RWPE2 (cell line): ENCODE measurements around the gene RPL4.

Experiments
- ATAC-seq: fragments of 200-7000 bp; cut with Tn5 transposase; 3 replicates; pipeline ENCODE4 v1.9.1; 2021; ENCODE audit warnings: low read depth
- DNase-seq: peaks from one replicate; pipeline ENCODE4 v3.0.0-alpha.2; 2020; ENCODE audit warnings: low spot score
- H3K27ac ChIP-seq: fragments of 450-650 bp; 2 replicates; pipeline ENCODE4 v1.5.1; 2017; ENCODE audit warnings: mild to moderate bottlenecking; ENCODE audit not compliant: poor library complexity, severe bottlenecking
- H3K27me3 ChIP-seq: fragments of 250-450 bp; sonication (Bioruptor Pico); 2 replicates; pipeline ENCODE4 v1.5.1; 2021; ENCODE audit warnings: mild to moderate bottlenecking, moderate library complexity; ENCODE audit not compliant: insufficient read depth, poor library complexity, severe bottlenecking
- H3K36me3 ChIP-seq: fragments of 250-450 bp; sonication (Bioruptor Pico); 2 replicates; pipeline ENCODE4 v1.5.1; 2020; ENCODE audit warnings: low read depth, mild to moderate bottlenecking, moderate library complexity
- H3K4me1 ChIP-seq: fragments of 250-450 bp; sonication (Bioruptor Pico); 2 replicates; pipeline ENCODE4 v1.5.1; 2021; ENCODE audit warnings: mild to moderate bottlenecking, moderate library complexity; ENCODE audit not compliant: insufficient read depth, poor library complexity, severe bottlenecking
- H3K4me3 ChIP-seq: fragments of 250-450 bp; sonication (Bioruptor Pico); 2 replicates; pipeline ENCODE4 v1.5.1; 2021; ENCODE audit warnings: mild to moderate bottlenecking, moderate library complexity; ENCODE audit not compliant: severe bottlenecking
- H3K9me3 ChIP-seq: fragments of 250-450 bp; sonication (Bioruptor Pico); 2 replicates; pipeline ENCODE4 v1.5.1; 2021; ENCODE audit warnings: mild to moderate bottlenecking, moderate library complexity; ENCODE audit not compliant: severe bottlenecking
- TF ChIP-seq, protein P1 (sequence below): fragments of 450-650 bp; IDR thresholded peaks from one replicate; pipeline ENCODE4 v1.5.1; 2017; ENCODE audit warnings: mild to moderate bottlenecking, moderate library complexity; ENCODE audit not compliant: poor library complexity, severe bottlenecking

The RPL4 gene

DNA sequence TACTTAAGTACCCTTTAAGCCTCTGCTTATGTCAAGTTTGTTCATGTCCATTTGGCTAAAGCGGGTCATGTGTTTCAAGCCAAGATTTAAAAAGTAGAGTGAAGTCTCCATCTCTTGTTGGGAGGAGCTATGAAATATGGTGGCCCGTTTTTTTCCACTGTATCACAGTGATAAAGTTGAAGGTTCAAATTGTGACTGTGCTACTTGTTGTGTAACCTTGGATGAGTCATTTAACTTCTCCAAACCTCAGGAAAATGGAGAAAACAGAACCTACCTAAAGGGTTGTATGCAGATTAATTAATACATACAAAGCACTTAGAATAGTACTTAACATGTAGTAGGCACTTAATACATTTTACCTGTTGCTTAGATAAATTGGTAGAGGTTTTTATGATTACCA is 50.5 kb downstream of the RPL4 start:
- no peaks in the 10 kb centered on the region for H3K27me3 ChIP-seq
- TF ChIP-seq, protein P1, sequence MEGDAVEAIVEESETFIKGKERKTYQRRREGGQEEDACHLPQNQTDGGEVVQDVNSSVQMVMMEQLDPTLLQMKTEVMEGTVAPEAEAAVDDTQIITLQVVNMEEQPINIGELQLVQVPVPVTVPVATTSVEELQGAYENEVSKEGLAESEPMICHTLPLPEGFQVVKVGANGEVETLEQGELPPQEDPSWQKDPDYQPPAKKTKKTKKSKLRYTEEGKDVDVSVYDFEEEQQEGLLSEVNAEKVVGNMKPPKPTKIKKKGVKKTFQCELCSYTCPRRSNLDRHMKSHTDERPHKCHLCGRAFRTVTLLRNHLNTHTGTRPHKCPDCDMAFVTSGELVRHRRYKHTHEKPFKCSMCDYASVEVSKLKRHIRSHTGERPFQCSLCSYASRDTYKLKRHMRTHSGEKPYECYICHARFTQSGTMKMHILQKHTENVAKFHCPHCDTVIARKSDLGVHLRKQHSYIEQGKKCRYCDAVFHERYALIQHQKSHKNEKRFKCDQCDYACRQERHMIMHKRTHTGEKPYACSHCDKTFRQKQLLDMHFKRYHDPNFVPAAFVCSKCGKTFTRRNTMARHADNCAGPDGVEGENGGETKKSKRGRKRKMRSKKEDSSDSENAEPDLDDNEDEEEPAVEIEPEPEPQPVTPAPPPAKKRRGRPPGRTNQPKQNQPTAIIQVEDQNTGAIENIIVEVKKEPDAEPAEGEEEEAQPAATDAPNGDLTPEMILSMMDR: no peak
- H3K9me3 ChIP-seq: peaks cover 2% of the 10 kb centered on the region
- peaks cover 51% of the 10 kb centered on the region for H3K36me3 ChIP-seq
- no peak overlapping the region for H3K4me3 ChIP-seq
- peaks cover 6% of the 10 kb centered on the region for H3K4me1 ChIP-seq
- H3K27ac ChIP-seq: no peak overlapping the region
- DNase-seq (no peak), ATAC-seq (no peak)

DNA sequence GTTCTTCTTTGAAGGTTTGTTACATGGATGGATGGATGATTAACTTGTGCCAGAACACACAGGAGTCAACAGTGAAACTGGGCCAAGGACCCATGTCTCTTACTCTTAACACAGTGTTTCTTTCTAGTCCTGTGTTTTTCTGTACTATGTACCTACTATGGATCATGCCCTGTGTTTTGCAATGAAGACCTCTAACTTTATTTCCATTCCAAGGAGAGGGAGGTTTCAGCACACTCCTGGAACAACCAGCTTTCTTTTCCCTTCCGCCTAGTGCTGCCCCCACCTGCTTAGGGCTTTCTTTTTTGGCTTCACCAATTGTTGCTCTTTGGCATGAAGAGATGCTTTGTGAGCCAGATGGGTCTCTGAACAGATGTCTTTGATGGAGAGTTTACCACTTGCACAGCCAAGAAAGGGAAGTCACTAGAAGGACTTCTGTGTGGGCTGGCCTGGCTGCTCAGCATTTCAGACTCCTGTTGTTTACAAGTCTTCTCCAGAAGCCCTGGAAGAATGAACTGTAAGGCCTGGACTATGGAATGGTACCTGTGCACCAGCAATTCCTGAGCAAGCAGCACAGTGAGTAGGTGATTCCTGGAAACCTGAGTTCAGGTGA is 51.6 kb downstream of the RPL4 start:
- no peak overlapping the region for H3K4me3 ChIP-seq
- H3K4me1 ChIP-seq: no peaks in the 10 kb centered on the region
- no peak overlapping the region for H3K27ac ChIP-seq
- H3K27me3 ChIP-seq: no peaks in the 10 kb centered on the region
- H3K9me3 ChIP-seq: peaks cover 2% of the 10 kb centered on the region
- H3K36me3 ChIP-seq: peaks cover 53% of the 10 kb centered on the region
- ATAC-seq (peak; percentile 17; the same call in 1 of the 3 replicates), DNase-seq (no peak)
- TF ChIP-seq, protein P1: no peak

DNA sequence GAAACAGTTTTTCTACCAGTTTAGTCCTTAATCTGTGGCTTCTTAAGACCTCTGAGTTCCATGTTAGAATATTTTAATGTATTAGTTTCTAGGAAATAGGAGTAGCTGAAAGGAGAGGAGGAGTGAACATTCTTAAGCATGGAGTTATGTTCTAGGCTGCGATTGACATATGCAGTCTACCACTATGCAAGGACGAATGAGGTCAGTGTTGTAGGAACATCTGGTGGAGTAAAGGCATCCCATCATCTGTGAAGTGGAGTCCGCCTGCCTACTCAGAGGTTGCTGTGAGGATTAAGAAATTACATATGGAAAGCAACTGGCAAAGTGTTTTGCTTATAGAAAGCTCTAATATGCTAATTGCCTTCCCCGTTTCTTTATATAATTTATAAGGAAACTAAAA is 52.2 kb downstream of the RPL4 start:
- H3K36me3 ChIP-seq: peaks cover 57% of the 10 kb centered on the region
- TF ChIP-seq, protein P1: no peak
- no peak overlapping the region for H3K27ac ChIP-seq
- peaks cover 2% of the 10 kb centered on the region for H3K9me3 ChIP-seq
- H3K4me3 ChIP-seq: no peak overlapping the region
- no peaks in the 10 kb centered on the region for H3K27me3 ChIP-seq
- H3K4me1 ChIP-seq: no peaks in the 10 kb centered on the region
- no peak for ATAC-seq
- DNase-seq: no peak
